IMR-90 (cell line): ENCODE results near the gene TTLL11.

Source experiments
- BHLHE40 ChIP-seq: fragments of 150-350 bp; IDR thresholded peaks from 2 replicates; pipeline ENCODE4 v1.6.1; 2016; ENCODE audit warnings: mild to moderate bottlenecking, low read depth, low read length
- CEBPB ChIP-seq: IDR thresholded peaks from 2 replicates; pipeline ENCODE4 v1.6.1; 2012; ENCODE audit warnings: low read depth, low read length, improper control_type of control experiment
- CHD1 ChIP-seq: IDR thresholded peaks from 2 replicates; pipeline ENCODE4 v1.6.1; 2012; ENCODE audit warnings: low read depth, low read length, improper control_type of control experiment
- CTCF ChIP-seq: conservative IDR thresholded peaks from 2 replicates; pipeline ENCODE4 v1.5.1; 2012; ENCODE audit warnings: mild to moderate bottlenecking, low read depth, low read length, improper control_type of control experiment
- ELK1 ChIP-seq: fragments of 150-350 bp; IDR thresholded peaks from 2 replicates; pipeline ENCODE4 v1.6.1; 2016; ENCODE audit warnings: low read depth, mild to moderate bottlenecking, low read length, moderate library complexity, borderline replicate concordance
- FOS ChIP-seq: fragments of 150-350 bp; IDR thresholded peaks from 2 replicates; pipeline ENCODE4 v1.6.1; 2016; ENCODE audit warnings: low read depth, low read length
- MAZ ChIP-seq: IDR thresholded peaks from 2 replicates; pipeline ENCODE4 v1.6.1; 2012; ENCODE audit warnings: low read depth, mild to moderate bottlenecking, low read length, improper control_type of control experiment, moderate library complexity, borderline replicate concordance
- MXI1 ChIP-seq: IDR thresholded peaks from 2 replicates; pipeline ENCODE4 v1.6.1; 2012; ENCODE audit warnings: low read depth, mild to moderate bottlenecking, low read length, moderate library complexity, borderline replicate concordance
- POLR2A ChIP-seq: IDR thresholded peaks from 2 replicates; pipeline ENCODE4 v1.6.1; 2012; ENCODE audit warnings: mild to moderate bottlenecking, low read depth, low read length
- RAD21 ChIP-seq: IDR thresholded peaks from 2 replicates; pipeline ENCODE4 v1.6.1; 2012; ENCODE audit warnings: low read length, improper control_type of control experiment
- RCOR1 ChIP-seq: IDR thresholded peaks from 2 replicates; pipeline ENCODE4 v1.6.1; 2012; ENCODE audit warnings: mild to moderate bottlenecking, low read length, improper control_type of control experiment; ENCODE audit not compliant: insufficient replicate concordance
- RFX5 ChIP-seq: IDR thresholded peaks from 2 replicates; pipeline ENCODE4 v1.8.0; 2012; ENCODE audit warnings: low read depth, mild to moderate bottlenecking, low read length, moderate library complexity
- SMC3 ChIP-seq: fragments of 150-350 bp; IDR thresholded peaks from 2 replicates; pipeline ENCODE4 v1.6.1; 2016; ENCODE audit warnings: low read depth, mild to moderate bottlenecking, antibody characterized with exemption, low read length, moderate library complexity
- USF2 ChIP-seq: fragments of 150-350 bp; IDR thresholded peaks from 2 replicates; pipeline ENCODE4 v1.6.1; 2017; ENCODE audit warnings: mild to moderate bottlenecking, antibody characterized with exemption, low read length, low read depth

GRCh38 chr9:122070728-122071515, 22.2 kb downstream of the TTLL11 start:
- TF ChIP-seq CTCF: no peak
- no peak for TF ChIP-seq CHD1
- TF ChIP-seq RFX5: no peak
- TF ChIP-seq SMC3: no peak
- TF ChIP-seq POLR2A: no peak
- no peak for TF ChIP-seq MAZ
- no peak for TF ChIP-seq RAD21
- no peak for TF ChIP-seq USF2
- TF ChIP-seq MXI1: no peak
- no peak for TF ChIP-seq ELK1
- no peak for TF ChIP-seq FOS
- TF ChIP-seq CEBPB: no peak
- no peak for TF ChIP-seq BHLHE40
- no peak for TF ChIP-seq RCOR1
